Measurements from ENCODE around the gene TEPSIN.

Gene TEPSIN

GRCh38 chr17:81250286-81251093 is 11.6 kb upstream of the TEPSIN start:
- no peak for DNase-seq (ENCODE audit: low read depth in 1 of 2, low spot score in 1 of 2)

- DNase-seq (ENCODE audit: low read depth in 1 of 2, low spot score in 1 of 2), result no peak
These were observed 10.6 kb upstream of the TEPSIN start for GRCh38 chr17:81249223-81250040.

GRCh38 chr17:81248649-81249048 is 9.8 kb upstream of the TEPSIN start:
- DNase-seq (ENCODE audit: low read depth in 1 of 2, low spot score in 1 of 2), result no peak

- no peak for DNase-seq (ENCODE audit: low read depth in 1 of 2, low spot score in 1 of 2)
These were observed 8.6 kb upstream of the TEPSIN start for GRCh38 chr17:81247339-81247990.

GRCh38 chr17:81246679-81247338 is 8.0 kb upstream of the TEPSIN start:
- no peak for DNase-seq (ENCODE audit: low read depth in 1 of 2, low spot score in 1 of 2)

GRCh38 chr17:81246343-81246670 is 7.5 kb upstream of the TEPSIN start:
- no peak for DNase-seq (ENCODE audit: low read depth in 1 of 2, low spot score in 1 of 2)

- no peak for DNase-seq (ENCODE audit: low read depth in 1 of 2, low spot score in 1 of 2)
These were observed 6.9 kb upstream of the TEPSIN start for GRCh38 chr17:81245665-81246342.

- no peak for DNase-seq (ENCODE audit: low read depth in 1 of 2, low spot score in 1 of 2)
These were observed 6.3 kb upstream of the TEPSIN start for GRCh38 chr17:81245024-81245664.

- no peak for DNase-seq (ENCODE audit: low read depth in 1 of 2, low spot score in 1 of 2)
These were observed 5.6 kb upstream of the TEPSIN start for GRCh38 chr17:81244358-81245023.

GRCh38 chr17:81243333-81243664 is 4.4 kb upstream of the TEPSIN start:
- no peak for DNase-seq (ENCODE audit: low read depth in 1 of 2, low spot score in 1 of 2)

GRCh38 chr17:81242421-81243332 is 3.8 kb upstream of the TEPSIN start:
- no peak for DNase-seq (ENCODE audit: low read depth in 1 of 2, low spot score in 1 of 2)

GRCh38 chr17:81241648-81242420 is 3.0 kb upstream of the TEPSIN start:
- DNase-seq (ENCODE audit: low read depth in 1 of 2, low spot score in 1 of 2), result peak; percentile 37

GRCh38 chr17:81241203-81241602 is 2.3 kb upstream of the TEPSIN start:
- DNase-seq (ENCODE audit: low read depth in 1 of 2, low spot score in 1 of 2), result no peak

GRCh38 chr17:81240761-81241160 is 1.9 kb upstream of the TEPSIN start:
- no peak for DNase-seq (ENCODE audit: low read depth in 1 of 2, low spot score in 1 of 2)

GRCh38 chr17:81239714-81240555 is 1.1 kb upstream of the TEPSIN start:
- peak in 1 of 2 donors; percentile 21 for DNase-seq (ENCODE audit: low read depth in 1 of 2, low spot score in 1 of 2)

- no peak for DNase-seq (ENCODE audit: low read depth in 1 of 2, low spot score in 1 of 2)
These were observed 403 bp downstream of the TEPSIN start for GRCh38 chr17:81238490-81238814.
